ENCODE measurements around the gene CNTN2. TPM values are rescaled to one million over a fixed set of nuclear protein-coding genes. Genes with fewer than 3 reads are reported as not detected.

Gene CNTN2
- total RNA-seq, 1 donor from 2014 or later: 0.58 TPM

DNA sequence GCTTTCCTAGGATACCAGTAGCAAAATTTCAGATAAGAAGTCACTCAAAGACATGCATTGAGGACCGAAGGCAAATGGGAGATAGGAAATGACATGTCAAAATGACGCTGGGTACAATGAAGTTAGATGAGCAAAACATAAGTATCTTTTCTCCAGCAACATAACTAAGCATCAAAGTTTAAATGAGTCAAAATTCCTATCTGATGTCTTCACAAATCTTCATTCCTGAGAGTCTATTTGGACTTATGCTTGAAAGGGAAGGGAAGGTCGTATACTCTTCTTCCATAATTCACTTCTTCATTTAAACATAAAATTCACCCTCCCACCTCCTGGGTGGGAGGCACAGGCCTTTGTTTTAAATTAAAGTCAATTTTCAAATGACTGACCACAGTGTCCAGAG is 45.3 kb downstream of the CNTN2 start:
- no peaks in the 10 kb centered on the region for H3K9me3 ChIP-seq (replicated peaks)
- intact Hi-C loops (cut with micrococcal nuclease): no loop called here
- no peak overlapping the region for H3K27ac ChIP-seq (replicated peaks)
- H3K36me3 ChIP-seq: peaks cover 96% of the 10 kb centered on the region
- TF ChIP-seq, protein P1, sequence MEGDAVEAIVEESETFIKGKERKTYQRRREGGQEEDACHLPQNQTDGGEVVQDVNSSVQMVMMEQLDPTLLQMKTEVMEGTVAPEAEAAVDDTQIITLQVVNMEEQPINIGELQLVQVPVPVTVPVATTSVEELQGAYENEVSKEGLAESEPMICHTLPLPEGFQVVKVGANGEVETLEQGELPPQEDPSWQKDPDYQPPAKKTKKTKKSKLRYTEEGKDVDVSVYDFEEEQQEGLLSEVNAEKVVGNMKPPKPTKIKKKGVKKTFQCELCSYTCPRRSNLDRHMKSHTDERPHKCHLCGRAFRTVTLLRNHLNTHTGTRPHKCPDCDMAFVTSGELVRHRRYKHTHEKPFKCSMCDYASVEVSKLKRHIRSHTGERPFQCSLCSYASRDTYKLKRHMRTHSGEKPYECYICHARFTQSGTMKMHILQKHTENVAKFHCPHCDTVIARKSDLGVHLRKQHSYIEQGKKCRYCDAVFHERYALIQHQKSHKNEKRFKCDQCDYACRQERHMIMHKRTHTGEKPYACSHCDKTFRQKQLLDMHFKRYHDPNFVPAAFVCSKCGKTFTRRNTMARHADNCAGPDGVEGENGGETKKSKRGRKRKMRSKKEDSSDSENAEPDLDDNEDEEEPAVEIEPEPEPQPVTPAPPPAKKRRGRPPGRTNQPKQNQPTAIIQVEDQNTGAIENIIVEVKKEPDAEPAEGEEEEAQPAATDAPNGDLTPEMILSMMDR (IDR thresholded peaks at IDR 0.05; ENCODE audit: borderline replicate concordance): no peak
- H3K4me1 ChIP-seq: no peaks in the 10 kb centered on the region
- H3K4me3 ChIP-seq: no peak overlapping the region
- H3K27me3 ChIP-seq (ENCODE audit: low read depth): no peaks in the 10 kb centered on the region
- DNase-seq: no peak

DNA sequence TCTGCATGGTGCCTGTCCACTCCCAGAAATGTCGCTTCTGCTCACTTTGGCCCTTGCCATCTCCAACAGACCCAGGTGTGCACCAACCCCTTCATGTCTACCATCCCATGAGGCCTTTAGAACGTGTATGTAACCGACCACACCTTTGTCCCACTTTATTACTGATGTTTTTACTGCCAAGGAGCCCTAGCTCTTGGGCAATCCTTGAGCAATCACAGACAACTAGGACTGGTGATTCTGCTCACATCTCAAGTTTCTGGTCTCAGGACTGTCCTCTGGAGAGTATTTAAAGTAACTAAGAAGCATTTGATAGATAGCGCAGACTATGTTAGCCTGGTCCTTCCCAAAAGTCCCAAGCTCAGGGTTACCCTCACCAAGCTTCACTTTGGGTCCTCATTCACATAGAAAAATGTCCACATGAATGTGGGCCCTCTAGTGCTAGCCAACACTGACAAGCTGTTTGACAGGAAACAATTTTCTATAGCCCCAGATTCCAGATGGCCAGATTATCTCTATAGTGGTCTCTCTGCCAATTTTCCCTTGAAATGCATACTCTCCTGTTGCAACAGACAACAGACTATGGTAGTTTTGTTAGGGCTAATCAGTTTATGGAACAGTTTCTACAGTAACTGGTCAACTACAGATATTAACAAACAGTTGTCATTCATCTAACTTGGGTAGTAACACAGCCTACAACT is 48.2 kb downstream of the CNTN2 start:
- Histone ChIP-seq H3K27ac (replicated peaks) (no peak overlapping the region), H3K27me3 (ENCODE audit: low read depth) (no peaks in the 10 kb centered on the region)

DNA sequence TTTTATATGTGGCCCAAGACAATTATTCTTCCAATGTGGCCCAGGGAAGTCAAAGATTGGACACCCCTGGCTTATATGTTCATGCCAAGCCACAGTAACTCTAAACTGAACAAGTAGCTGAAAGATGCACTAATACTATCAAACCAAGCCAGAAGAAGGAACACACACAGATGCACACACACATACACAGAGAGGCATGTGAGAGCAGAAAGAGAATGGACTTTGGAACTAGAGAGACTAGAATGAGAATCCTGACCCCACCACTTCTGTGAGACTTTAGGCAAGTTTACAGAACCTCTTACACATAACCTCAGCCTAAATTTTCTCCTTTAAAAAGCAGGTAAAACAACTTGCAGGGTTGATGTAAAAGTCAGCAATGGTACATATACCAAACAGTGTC is 52.4 kb downstream of the CNTN2 start:
- Histone ChIP-seq H3K27me3 (ENCODE audit: low read depth) (no peaks in the 10 kb centered on the region), H3K36me3 (peaks cover 97% of the 10 kb centered on the region), H3K4me1 (no peaks in the 10 kb centered on the region), H3K27ac (replicated peaks) (no peak overlapping the region), H3K4me3 (no peak overlapping the region), H3K9me3 (replicated peaks) (no peaks in the 10 kb centered on the region)
- DNase-seq: no peak
- TF ChIP-seq, protein P1 (IDR thresholded peaks at IDR 0.05; ENCODE audit: borderline replicate concordance): no peak
- intact Hi-C loops (cut with micrococcal nuclease): no loop called here

More for the DNA sequence above, 48.2 kb downstream of the CNTN2 start:
- no peaks in the 10 kb centered on the region for H3K4me1 ChIP-seq
- H3K36me3 ChIP-seq: peaks cover 95% of the 10 kb centered on the region
- TF ChIP-seq, protein P1 (IDR thresholded peaks at IDR 0.05; ENCODE audit: borderline replicate concordance): no peak
- H3K9me3 ChIP-seq (replicated peaks): no peaks in the 10 kb centered on the region
- DNase-seq: no peak
- intact Hi-C loops (cut with micrococcal nuclease): no loop called here
- H3K4me3 ChIP-seq: no peak overlapping the region

DNA sequence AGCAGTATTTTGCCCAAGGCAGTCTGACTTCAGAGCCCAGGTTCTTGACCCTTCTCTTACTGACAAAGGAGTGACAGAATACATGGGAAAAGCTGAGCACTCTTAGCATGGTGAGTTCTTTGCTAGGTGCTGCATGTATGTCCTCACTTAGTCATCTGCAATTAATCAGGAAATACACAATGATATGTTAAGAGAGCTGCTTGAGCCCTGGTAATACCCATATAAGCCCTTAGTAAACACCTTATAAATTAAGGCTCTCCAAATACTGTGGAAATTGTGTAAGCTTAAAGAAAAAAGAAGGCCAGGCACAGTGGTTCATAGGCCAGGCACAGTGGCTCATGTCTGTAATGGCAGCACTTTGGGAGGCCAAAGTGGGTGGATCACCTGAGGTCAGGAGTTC is 55.2 kb downstream of the CNTN2 start:
- Histone ChIP-seq H3K4me1 (no peaks in the 10 kb centered on the region), H3K9me3 (replicated peaks) (no peaks in the 10 kb centered on the region), H3K27ac (replicated peaks) (no peak overlapping the region), H3K27me3 (ENCODE audit: low read depth) (no peaks in the 10 kb centered on the region), H3K36me3 (peaks cover 98% of the 10 kb centered on the region), H3K4me3 (no peak overlapping the region)
- intact Hi-C loops (cut with micrococcal nuclease): no loop called here
- TF ChIP-seq, protein P1 (IDR thresholded peaks at IDR 0.05; ENCODE audit: borderline replicate concordance): no peak
- no peak for DNase-seq

DNA sequence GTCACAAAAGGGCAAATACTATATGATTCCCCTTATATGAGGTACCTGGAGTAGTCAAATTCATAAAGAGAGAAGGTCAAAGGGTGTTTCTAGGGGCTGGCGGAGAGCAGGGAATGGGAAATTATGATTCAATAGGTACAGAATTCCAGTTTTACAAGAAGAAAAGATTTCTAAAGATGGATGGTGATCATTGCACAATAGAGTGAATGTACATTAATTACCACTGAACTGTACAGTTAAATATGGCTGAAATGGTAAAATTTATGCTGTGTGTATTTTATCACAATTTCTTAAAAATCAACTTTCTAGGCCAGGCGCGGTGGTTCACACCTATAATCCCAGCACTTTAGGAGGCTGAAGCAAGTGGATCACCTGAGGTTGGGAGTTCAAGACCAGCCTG is 59.4 kb downstream of the CNTN2 start:
- H3K36me3 ChIP-seq: peaks cover 92% of the 10 kb centered on the region
- intact Hi-C loops (cut with micrococcal nuclease): no loop called here
- H3K27ac ChIP-seq (replicated peaks): no peak overlapping the region
- no peak overlapping the region for H3K4me3 ChIP-seq
- TF ChIP-seq, protein P1 (IDR thresholded peaks at IDR 0.05; ENCODE audit: borderline replicate concordance): no peak
- no peaks in the 10 kb centered on the region for H3K9me3 ChIP-seq (replicated peaks)
- no peak for DNase-seq
- H3K27me3 ChIP-seq (ENCODE audit: low read depth): no peaks in the 10 kb centered on the region
- H3K4me1 ChIP-seq: no peaks in the 10 kb centered on the region
